ENCODE measurements around the gene CACNA1F. TPM values are rescaled to one million over a fixed set of nuclear protein-coding genes. Genes with fewer than 3 reads are reported as not detected.

CACNA1F gene
- polyA plus RNA-seq, 1 donor from 2014 or later: not detected

DNA sequence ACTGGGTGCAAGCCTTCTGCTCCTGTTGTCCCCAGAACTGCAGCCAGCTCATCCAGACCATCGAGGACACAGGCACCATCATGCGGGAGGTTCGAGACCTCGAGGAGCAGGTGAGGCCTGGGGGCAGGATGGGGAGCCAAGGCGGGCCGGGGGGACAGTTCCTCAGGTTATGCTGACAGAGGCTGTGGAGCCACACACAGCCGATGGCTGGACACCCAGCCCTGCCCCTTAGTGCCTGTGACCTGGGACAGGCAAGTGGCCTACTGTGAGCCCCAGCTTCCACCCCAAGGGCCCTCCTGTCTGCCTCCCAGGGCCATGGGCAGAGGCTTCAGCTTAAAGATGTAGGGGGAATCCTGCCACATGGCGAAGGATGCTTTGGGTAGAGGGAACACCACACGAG is 16.5 kb upstream of the CACNA1F start:
- Mint-ChIP-seq H3K4me1 (peaks cover 0 to 2% (median 0%) of the 10 kb centered on the region in 3 donors), H3K27me3 (no peaks in the 10 kb centered on the region), H3K4me3 (no peak overlapping the region), H3K36me3 (no peaks in the 10 kb centered on the region), H3K27ac (peak overlapping the region in 1 of 3 donors; percentile 81), H3K9me3 (no peaks in the 10 kb centered on the region)

DNA sequence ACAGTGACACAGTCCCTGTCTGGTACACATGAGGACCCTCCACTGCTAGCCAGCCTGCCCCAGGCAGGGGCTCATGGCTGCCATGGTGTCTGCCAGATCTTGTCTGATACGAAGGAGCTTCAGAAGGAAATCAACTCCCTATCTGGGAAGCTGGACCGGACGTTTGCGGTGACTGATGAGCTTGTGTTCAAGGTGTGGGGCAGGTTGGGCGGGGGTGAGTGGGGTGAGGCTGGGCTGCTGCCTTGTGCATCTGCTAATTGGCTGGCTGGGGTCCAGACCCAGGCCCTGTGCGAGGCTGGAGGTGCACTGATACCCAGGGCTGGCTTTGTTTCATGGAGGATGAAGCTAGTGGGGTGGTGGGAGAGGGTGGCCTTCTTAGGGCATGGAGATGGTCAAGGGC is 15.9 kb upstream of the CACNA1F start:
- Mint-ChIP-seq H3K36me3 (no peaks in the 10 kb centered on the region), H3K4me1 (peaks cover 0 to 2% (median 0%) of the 10 kb centered on the region in 3 donors), H3K27ac (no peak overlapping the region)

GRCh38 chrX:49247916-49248811 is 15.0 kb upstream of the CACNA1F start:
- Mint-ChIP-seq H3K4me3 (no peak overlapping the region), H3K4me1 (peaks cover 0 to 4% (median 0%) of the 10 kb centered on the region in 3 donors), H3K9me3 (no peaks in the 10 kb centered on the region), H3K27ac (no peak overlapping the region), H3K27me3 (no peaks in the 10 kb centered on the region), H3K36me3 (no peaks in the 10 kb centered on the region)

More for the DNA sequence above, 15.9 kb upstream of the CACNA1F start:
- H3K9me3 Mint-ChIP-seq: no peaks in the 10 kb centered on the region
- H3K4me3 Mint-ChIP-seq: no peak overlapping the region
- no peaks in the 10 kb centered on the region for H3K27me3 Mint-ChIP-seq

DNA sequence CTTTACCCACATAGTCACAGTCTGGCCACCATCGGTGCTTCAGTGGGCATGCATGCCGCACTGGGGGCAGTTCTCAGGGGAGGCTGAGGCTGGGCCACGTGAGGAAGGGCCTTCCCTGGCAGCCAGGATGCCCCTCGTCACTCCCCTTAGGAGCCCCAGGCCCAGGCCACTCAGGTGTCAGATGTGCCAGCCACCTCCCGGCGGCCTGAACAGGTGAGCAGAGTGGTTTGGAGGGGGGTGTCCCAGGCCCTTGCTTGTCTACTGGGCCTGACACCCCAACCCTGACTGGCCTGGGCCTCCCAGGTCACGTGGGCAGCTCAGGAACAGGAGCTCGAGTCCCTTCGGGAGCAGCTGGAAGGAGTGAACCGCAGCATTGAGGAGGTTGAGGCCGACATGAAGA is 14.2 kb upstream of the CACNA1F start:
- Mint-ChIP-seq H3K4me1 (peaks cover 0 to 4% (median 0%) of the 10 kb centered on the region in 3 donors), H3K36me3 (no peaks in the 10 kb centered on the region), H3K27ac (no peak overlapping the region), H3K27me3 (no peaks in the 10 kb centered on the region), H3K4me3 (no peak overlapping the region), H3K9me3 (no peaks in the 10 kb centered on the region)

- no peaks in the 10 kb centered on the region for H3K9me3 Mint-ChIP-seq
- H3K4me1 Mint-ChIP-seq: peaks cover 0 to 4% (median 0%) of the 10 kb centered on the region in 3 donors
- no peak overlapping the region for H3K4me3 Mint-ChIP-seq
- H3K27ac Mint-ChIP-seq: no peak overlapping the region
- no peaks in the 10 kb centered on the region for H3K27me3 Mint-ChIP-seq
- no peaks in the 10 kb centered on the region for H3K36me3 Mint-ChIP-seq
These were observed 13.4 kb upstream of the CACNA1F start for GRCh38 chrX:49246541-49246940.

- no peaks in the 10 kb centered on the region for H3K9me3 Mint-ChIP-seq
- no peaks in the 10 kb centered on the region for H3K36me3 Mint-ChIP-seq
- peaks cover 0 to 2% (median 0%) of the 10 kb centered on the region in 3 donors for H3K4me1 Mint-ChIP-seq
- H3K27me3 Mint-ChIP-seq: no peaks in the 10 kb centered on the region
- H3K27ac Mint-ChIP-seq: no peak overlapping the region
- H3K4me3 Mint-ChIP-seq: no peak overlapping the region
These were observed 11.1 kb upstream of the CACNA1F start for GRCh38 chrX:49244207-49244606.

- H3K27me3 Mint-ChIP-seq: no peaks in the 10 kb centered on the region
- no peaks in the 10 kb centered on the region for H3K9me3 Mint-ChIP-seq
- no peak overlapping the region for H3K27ac Mint-ChIP-seq
- H3K4me3 Mint-ChIP-seq: no peak overlapping the region
- H3K36me3 Mint-ChIP-seq: no peaks in the 10 kb centered on the region
- H3K4me1 Mint-ChIP-seq: peaks cover 0 to 2% (median 0%) of the 10 kb centered on the region in 3 donors
These were observed 10.0 kb upstream of the CACNA1F start for GRCh38 chrX:49243166-49243565.

DNA sequence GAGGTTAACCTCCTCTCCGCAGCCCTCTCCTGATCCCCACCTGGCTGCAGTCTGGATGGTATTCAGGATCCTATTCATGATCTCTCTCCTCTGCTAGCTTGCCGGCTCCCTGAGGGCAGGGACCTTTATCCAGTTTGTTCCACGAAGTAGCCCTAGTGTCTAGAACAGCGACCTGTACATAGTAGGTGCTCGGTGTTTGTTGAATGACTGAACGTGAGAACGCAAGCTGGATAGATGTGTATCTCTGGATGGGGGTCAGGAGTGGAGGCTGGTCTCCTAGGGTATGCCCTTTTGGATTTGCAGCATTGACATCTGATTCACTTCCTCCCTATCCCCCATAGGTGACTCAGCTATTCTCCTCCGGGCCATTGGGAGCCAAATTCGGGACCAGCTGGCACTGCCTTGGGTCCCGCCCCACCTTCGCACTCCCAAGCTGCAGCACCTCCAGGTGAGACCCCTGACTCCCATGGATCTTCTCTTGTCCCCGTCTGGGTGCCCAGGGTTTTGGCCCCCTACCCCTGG is 9.5 kb upstream of the CACNA1F start:
- Mint-ChIP-seq H3K4me1 (peaks cover 0 to 2% (median 0%) of the 10 kb centered on the region in 3 donors), H3K9me3 (no peaks in the 10 kb centered on the region), H3K36me3 (no peaks in the 10 kb centered on the region), H3K27me3 (no peaks in the 10 kb centered on the region), H3K4me3 (no peak overlapping the region), H3K27ac (no peak overlapping the region)

DNA sequence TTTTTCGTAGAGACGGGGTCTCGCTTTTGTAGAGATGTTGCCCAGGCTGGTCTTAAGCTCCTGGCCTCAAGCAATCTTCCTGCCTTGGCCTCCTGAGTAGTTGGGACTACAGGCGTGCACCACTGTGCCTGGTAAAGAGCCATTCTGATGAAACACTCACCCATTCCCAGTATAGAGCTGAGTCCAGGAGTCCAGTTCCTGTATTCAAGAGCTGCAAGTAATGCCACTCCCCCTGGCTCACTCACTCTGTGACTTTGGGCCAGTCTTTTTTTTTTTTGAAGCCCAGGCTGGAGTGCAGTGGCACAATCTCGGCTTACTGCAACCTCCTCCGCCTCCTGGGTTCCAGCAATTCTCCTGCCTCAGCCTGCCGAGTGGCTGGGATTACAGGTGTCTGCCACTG is 5.6 kb upstream of the CACNA1F start:
- H3K27ac Mint-ChIP-seq: no peak overlapping the region
- H3K9me3 Mint-ChIP-seq: no peaks in the 10 kb centered on the region
- H3K27me3 Mint-ChIP-seq: no peaks in the 10 kb centered on the region
- H3K4me3 Mint-ChIP-seq: no peak overlapping the region
- no peaks in the 10 kb centered on the region for H3K36me3 Mint-ChIP-seq
- peaks cover 9 to 16% (median 12%) of the 10 kb centered on the region in 3 donors for H3K4me1 Mint-ChIP-seq

GRCh38 chrX:49237060-49237459 is 3.9 kb upstream of the CACNA1F start:
- Mint-ChIP-seq H3K4me3 (peak overlapping the region; percentile 72 to 84 (median 79)), H3K36me3 (peaks cover 1% of the 10 kb centered on the region), H3K4me1 (peaks cover 9 to 16% (median 12%) of the 10 kb centered on the region in 3 donors), H3K9me3 (no peaks in the 10 kb centered on the region), H3K27me3 (no peaks in the 10 kb centered on the region), H3K27ac (peak overlapping the region in 2 of 3 donors; percentile 11 to 56)

DNA sequence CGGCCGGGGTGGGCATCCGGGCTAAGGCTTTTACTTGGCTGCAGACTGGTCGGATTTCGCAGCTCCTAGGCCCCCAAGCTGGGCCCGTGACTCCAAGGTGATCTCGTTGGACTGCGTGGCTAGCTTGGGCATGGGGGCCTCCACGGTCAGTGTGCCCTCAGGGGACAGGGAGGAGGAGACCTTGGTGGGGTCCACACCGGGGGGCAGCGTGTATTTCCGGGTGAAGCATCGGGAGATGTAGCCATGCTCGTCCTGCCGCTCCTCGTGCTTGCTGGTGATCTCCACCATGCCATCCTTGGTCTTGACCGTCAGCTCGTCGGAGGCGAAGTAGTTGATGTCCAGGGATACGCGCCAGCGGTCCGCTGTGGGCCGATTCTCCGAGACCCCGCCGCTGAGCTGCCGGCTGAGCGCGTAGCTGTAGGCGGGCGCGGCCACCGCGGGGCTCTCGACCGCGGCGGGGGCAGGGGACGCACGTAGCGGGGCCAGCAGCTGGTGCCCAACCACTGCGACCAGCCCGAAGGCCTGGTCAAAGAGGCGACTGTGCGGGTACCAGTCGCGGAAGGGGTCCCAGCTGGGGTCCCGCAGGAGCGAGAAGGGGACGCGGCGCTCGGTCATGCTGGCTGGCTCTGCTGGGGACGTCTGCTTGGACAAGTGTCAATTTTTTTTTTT is 881 bp upstream of the CACNA1F start:
- Mint-ChIP-seq H3K9me3 (no peaks in the 10 kb centered on the region), H3K4me1 (peaks cover 12 to 20% (median 12%) of the 10 kb centered on the region in 3 donors), H3K4me3 (no peak overlapping the region), H3K27me3 (no peaks in the 10 kb centered on the region), H3K27ac (no peak overlapping the region), H3K36me3 (peaks cover 1% of the 10 kb centered on the region)

GRCh38 chrX:49232525-49232924 is 615 bp downstream of the CACNA1F start:
- peaks cover 0 to 4% (median 0%) of the 10 kb centered on the region in 3 donors for H3K9me3 Mint-ChIP-seq
- no peaks in the 10 kb centered on the region for H3K27me3 Mint-ChIP-seq
- H3K4me1 Mint-ChIP-seq: peaks cover 12 to 20% (median 12%) of the 10 kb centered on the region in 3 donors
- peak overlapping the region in 1 of 4 donors; percentile 69 for H3K4me3 Mint-ChIP-seq
- H3K27ac Mint-ChIP-seq: peak overlapping the region in 1 of 3 donors; percentile 16
- peaks cover 2% of the 10 kb centered on the region for H3K36me3 Mint-ChIP-seq

DNA sequence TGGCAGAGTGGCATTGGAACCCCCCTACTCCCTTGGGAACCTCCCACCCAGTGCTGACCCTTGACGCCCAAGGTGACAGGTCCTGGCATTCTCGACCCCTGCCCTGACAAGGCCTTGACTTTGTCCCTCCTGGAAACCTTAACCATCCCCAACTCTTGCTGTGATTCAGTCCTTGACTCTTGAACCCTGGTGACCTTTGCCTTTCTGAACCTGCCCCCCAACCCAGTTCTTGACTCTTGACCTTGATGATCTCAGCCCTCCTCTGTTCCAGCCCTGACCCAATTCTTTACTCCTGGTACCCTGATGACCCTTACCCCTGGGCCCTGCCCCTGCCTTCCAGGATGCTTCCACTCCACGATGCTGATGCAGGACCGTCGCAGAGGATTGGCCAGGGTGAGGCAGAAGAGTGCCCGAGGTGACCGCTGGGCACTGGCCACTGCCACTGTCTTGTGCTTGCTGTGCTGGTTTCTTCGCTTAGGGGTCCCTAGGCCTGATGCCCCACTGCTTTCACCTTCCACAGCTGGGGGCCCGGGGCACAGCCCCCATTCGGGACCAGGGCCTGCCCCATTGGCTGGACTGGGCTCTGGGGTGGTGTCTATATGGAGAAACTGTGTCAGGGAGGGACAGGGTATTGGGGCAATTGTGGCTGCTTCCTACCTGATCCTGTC is 1.7 kb downstream of the CACNA1F start:
- Mint-ChIP-seq H3K4me3 (peak overlapping the region; percentile 39 to 93 (median 88)), H3K9me3 (peaks cover 0 to 4% (median 1%) of the 10 kb centered on the region in 3 donors), H3K36me3 (peaks cover 4% of the 10 kb centered on the region), H3K4me1 (peaks cover 6 to 10% (median 8%) of the 10 kb centered on the region in 3 donors), H3K27me3 (no peaks in the 10 kb centered on the region), H3K27ac (peak overlapping the region in 2 of 3 donors; percentile 93 to 95)

DNA sequence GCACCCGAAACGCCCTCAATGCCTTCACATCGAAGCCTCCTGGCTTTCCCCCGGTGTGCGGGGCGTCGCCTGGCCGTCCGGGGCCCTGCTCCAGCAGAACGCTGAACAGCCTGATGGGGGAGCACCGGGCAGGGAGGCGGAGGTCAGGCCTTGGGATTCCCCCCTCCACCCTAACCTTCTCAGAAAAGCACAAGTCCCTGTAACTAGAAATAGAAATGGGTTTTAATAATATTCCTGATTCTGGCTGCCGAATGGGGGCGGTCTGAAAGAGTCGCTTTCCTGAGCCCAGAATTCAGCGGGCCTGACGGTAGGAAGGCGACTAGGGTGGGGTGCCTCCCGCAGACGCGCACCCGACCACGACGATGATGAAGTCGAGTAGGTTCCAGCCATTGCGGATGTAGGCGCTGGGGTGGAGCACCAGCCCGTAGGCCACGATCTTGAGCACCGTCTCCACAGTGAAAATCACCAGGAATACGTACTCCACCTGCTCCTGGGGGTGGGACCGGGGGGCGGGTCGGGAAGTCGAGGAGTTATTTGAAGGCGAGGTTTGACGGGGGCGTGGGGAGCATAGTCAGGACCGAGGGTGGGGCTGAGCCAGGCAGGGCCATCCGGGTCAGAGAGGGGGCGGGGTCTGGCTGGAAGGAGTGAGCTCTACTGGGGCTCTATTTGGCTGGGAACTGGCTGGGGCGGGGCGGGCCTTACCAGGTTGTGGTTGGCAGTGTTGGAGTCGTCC is 2.5 kb downstream of the CACNA1F start:
- Mint-ChIP-seq H3K27me3 (no peaks in the 10 kb centered on the region), H3K27ac (peak overlapping the region; percentile 92 to 95 (median 93)), H3K9me3 (peaks cover 0 to 4% (median 1%) of the 10 kb centered on the region in 3 donors), H3K4me3 (peak overlapping the region; percentile 84 to 95 (median 92)), H3K36me3 (peaks cover 4% of the 10 kb centered on the region), H3K4me1 (peaks cover 6 to 8% (median 8%) of the 10 kb centered on the region in 3 donors)

Data from IgD-negative memory B cell (primary cell).